HG03095 (cell line): ENCODE results near the gene NFASC.

Experiments used
- ATAC-seq: cut with Tn5 transposase; IDR thresholded peaks from one replicate; pipeline ENCODE4 v1.9.1; 2021; ENCODE audit warnings: moderate library complexity; ENCODE audit not compliant: unreplicated experiment

NFASC gene

DNA sequence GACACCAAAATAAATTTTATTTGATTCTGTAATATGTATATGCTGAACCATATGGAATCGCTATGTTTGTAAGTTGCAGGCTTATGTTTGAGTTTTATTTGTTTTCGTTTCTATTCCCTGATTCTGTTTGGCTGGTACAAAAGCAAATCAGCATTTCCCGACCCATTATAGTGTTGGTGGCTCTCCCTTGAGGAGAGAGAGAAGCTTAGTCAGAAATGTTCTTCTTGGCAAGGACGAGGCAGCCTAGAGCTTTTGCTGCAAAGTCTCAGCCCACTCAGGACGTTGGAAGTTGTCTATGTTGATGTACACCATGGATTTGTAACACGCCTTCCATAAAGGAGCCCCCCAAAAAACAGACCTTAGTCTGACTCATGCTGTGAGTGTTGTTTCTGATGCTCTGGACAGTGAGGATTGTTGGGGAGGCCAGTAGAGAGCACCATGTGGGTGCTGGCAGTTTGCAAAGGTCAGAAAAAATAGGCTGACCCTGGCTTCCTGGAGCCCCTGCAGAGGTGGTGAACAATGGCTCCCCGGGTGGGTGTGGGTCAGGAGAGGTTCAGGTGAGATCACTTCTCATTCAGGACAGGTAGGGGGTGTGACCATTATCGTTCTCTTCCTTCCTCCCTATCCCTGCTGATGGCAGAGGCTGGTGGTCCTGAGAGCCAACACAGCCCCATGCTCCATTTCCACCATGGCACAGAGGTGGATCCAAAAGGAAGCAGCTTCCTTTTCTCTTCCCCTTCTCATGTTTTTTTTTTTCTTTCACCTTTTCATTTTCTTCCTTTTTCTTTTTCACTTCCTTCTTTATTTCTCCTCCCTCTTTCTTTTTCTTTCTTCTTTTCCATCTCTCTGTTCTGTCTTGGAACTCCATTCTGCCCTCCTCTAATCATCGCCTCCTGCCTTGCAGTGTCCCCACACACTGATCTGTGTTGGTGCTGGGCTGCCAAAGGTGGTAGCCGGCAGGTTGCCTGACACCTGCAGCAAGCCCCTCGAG lies 88.0 kb downstream of the NFASC start:
- ATAC-seq: no peak

DNA sequence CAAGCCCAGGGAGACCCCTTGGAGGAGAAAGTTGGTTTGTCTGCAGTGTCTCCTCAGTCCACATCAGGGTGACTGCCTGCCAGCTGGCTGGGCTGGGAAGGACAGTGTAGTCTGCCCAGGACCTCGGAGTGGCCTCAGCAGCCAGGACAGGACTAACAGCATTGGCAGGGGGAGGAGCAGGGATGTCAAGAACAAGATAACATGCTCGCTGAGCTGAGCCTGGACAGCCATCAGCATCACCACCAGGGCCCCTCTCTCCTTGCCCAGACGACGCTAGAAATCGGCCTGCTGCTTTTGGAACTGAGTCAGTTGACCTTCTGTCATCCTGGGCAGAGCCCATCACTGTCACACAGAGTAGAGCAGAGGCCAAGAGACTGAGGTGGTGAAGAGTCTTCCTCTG lies 88.7 kb downstream of the NFASC start:
- ATAC-seq: no peak

DNA sequence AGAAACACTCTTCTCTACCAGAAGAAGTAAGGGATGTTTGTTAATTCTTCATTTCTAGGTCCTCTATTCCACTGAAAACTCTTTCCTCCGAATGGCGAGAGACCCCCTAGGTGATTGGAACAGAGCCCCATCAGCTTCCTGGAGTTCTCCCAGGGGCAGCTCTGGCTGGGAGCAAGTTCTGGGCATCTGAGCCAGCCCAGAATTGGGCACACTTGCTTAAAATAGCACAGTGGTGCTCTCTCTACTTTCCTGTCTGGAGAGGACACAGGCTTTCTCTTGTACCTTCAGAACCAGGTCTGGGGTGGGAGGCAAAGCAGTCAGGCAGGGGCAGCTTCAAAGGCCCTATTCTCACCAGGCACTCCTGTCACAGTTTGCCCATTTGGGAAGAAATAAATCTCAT lies 89.2 kb downstream of the NFASC start:
- ATAC-seq: no peak

DNA sequence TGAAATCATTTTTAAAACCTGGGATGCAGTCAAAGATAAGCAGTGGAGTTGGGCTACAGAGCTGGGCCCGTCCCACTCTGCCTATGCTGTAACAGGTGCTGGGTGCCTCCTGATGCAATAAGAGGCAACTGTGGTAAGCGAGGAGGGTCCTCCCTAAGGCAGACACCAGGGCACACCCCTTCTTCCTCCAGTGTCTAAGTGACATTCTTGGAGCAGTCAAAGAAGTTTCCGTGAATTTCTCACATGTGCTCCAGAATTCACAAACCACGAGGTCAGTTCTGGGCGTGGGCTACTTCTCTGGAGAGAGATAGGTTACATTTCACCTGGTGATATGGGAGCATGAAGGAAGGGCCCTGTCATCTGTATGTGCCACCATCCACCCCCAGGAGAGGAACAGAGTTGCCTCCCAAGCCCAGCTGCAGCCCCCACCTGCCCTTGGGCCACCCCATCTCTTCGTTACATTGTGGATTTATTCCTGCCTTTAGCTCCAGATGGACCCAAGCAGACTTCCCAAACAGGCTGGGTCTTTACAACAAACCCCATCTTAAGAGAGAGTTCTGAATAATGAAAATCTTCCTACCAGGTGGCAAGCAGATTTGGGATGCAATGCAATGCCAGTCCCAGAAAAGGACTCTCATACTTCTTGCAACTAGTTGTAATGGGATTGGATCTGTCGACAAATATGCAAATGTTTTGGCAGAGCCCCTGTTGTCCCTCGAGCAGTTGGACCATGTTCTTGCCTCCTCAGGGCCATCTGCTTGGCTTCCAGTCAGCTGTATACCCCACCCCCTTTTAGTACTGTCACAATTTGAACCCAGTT lies 89.9 kb downstream of the NFASC start:
- no peak for ATAC-seq

DNA sequence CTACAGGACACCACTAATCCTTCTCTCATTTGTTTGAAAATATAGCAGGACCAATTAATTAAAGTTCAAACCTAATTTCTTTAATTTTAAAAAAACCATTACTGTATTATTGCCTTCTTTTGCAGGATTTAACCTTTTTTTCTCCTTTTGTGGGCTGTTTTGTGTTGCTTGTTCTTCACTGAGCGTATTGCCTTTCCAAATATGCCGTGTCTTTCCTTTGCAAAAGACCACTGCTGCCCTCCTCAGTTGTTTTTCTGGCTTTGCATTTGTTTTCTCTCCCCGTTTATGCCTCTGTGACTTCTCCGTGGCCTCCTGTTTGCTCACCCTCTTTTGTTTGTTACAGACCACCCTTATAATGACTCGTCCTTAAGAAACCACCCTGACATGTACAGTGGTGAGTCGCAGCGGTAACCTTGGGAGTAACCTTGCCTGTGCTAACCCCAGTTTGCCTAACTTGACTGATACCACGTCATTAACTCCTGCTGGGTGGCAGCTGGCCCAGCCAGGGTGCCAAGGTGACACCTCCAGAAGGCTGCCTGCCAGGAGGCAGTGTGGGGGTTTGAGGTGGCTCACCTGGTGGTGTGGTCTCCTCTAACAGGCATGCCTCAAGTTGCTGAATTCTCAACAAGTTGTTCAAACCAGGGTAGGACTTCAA lies 91.2 kb downstream of the NFASC start:
- ATAC-seq: no peak

DNA sequence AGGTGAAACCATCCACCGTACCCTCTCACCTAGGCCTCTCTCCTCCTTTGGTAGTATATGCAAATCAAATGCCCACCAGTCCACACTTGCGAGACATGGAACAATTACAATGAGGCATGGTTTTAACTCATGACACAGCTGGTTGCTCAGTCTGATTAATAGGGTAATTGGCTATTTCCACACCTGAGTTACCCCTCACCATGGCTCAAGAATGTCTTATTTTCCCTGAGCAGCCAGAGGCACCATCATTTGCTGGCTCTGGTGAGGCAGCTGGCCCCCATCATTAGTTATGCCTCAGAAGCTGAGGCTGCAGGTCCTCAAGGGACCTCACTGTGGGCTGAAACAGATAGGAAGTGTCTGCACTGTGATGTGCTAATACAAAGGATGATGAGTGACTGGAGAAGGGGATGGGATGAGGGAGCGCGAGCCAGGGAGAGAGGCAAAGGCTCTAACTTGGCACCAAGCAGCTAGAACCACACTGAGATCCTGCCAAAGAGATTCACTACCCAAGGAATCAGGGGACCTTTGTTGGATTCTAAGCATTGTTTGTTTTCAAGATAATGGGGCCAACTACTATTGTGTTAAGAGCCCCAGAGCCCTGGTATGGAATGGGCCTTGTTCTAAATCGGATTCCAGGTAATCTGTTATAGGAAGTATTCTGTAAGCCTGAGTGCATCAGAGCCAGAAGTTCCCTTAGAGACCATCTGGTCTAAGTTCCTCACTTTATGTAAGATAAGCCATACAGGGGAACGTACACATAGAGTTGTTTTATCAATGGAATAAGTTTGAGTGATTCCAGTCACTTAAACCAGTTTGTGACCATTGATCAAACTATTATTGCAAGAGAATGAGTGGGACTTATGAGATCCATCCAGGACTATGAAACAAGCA lies 92.3 kb downstream of the NFASC start:
- ATAC-seq: no peak

DNA sequence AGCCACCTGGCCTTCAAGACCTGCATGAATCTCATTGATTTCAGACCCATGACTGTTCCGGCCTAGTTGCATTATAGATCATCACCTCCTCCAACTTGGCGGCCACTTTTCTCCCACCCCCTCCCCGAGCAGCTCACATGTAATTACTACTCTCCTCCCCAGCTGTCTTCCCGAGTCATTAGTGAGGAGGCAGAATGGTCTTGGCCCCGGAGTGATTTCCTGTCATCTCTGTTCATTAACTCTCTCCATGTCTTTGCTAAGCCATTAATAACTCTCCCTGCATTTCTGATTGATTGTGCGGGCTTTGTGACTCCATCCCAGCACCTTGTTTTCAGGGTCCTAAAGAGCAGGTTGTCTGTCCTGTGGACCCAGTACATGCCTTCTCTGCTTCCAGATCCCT lies 96.8 kb downstream of the NFASC start:
- no peak for ATAC-seq

DNA sequence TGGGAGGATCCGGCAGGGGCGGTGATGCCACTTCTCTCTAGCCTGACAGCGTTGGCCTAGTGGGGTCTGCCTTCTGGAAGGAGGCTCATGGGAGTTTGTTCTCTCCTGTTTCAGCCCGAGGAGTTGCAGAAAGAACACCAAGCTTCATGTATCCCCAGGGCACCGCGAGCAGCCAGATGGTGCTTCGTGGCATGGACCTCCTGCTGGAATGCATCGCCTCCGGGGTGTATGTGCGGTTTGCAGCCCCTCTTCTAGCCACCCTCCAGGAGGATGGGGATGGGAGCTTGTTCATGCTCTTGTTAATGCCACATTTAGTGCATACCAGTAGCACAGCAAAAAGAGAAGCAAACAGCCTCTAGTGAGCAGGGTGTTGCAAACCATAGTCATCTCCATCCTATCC lies 97.5 kb downstream of the NFASC start:
- ATAC-seq: no peak

DNA sequence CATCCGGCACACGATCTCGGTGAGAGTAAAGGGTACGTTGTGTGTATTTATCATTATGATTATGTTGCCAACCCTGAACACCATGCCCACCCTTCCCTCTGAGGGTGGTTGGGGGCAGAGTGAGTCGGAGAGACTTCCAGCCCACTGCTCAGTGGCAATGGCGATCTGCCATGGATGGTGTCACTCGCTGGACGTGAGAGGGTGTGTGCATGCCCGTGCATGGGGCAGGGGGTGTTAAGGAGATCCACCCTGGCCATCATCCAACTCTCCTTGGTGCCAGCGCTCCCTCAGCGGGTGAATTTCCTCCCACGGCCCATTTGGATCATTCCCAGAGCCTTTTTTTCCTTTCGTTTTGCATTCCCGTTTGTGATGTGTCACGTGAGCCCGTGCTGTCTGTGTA lies 98.3 kb downstream of the NFASC start:
- ATAC-seq: no peak

DNA sequence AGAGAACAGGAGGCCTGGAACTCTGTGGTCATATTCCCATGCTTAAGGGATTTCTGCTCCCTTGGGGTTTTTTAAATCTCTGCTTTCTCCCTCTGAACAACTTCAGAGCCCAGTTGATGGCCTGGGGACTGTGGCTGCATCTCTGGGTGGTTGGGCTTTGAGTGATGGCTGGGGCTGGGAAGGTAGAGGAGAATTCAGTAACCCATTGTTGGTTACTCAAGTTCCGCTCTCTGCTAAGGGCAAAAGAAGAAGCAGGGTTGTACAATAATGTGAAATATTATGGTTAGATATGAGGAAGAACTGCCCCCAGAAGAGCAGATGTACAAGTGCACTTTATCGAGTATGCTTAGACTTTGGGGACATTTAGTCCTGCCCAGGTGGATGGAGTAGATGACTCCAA lies 100.3 kb downstream of the NFASC start:
- no peak for ATAC-seq

DNA sequence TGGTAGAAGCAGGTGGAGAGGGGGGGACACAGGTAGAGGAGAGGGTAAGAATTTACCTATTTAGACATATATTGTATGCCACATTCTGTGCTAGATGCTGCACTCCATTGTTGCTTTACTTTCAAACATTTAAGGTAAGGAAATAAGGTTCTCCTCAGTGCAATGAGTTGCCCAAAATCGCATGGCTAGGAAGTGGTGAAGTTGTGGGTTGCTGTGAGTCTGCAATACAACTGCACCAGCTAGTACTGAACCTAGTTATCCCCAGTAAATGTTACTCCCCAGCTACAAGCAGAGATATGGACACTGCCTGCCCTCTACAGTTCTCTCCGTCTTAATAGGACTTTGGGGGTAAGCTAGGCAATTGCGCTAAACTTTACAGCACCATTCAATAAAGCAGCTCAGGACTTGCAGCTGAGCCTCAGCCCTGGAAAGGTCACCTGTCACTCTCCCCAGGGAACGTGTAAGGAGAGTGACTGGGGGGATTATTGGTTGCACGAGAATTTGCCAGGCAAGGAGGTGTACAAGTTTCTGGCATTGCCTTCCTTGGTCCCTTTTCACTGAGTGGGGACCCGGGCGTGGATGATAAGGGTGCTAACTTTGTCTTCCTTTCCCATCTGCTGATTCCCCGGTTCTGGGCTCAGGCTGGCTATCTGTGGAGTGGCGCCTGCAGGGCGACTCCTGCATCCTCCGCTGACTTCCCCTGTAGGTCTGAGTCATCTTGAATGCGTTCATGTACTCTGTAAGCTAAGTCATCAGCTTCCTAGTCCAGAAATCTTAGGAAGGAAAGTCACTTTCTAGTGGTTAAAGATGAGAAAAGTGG lies 101.1 kb downstream of the NFASC start:
- ATAC-seq: no peak

DNA sequence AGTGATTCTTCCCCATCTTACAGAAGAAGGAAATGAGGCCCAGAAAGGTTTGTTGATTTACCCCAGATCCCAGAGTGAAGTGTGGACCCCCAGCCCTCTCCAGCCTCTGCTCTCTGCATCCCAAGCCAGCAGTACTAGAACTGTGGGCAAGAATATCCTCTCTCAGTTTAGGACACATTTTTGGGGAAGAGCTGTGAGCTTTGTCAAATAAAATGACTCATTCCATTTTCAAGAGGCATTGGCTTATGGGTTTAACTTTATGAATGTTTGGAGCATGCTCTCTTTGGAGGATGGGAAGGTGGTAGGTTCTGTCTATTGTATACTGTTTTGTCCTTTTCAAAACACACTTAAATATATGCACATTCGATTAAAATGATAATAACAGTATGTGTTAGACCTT lies 101.8 kb downstream of the NFASC start:
- no peak for ATAC-seq

DNA sequence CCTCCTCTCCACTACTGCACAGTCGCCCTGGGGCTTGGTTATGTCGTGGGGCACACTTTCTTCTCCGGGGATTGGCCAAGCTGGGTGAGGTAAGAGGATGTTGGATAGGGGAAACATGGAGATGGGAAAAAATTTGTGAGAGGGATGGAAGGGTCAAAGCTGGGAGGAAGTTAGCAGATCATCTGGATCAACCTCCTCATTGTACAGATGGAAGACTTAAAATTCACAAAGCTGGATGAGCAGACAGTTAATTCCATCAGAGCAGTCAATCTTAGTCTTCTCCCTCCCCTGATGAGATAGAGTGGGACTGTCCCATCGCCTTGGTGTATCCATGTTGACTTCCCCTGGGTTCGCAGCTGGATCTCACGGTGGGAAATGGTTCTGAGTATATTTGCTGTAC lies 102.8 kb downstream of the NFASC start:
- ATAC-seq: no peak

DNA sequence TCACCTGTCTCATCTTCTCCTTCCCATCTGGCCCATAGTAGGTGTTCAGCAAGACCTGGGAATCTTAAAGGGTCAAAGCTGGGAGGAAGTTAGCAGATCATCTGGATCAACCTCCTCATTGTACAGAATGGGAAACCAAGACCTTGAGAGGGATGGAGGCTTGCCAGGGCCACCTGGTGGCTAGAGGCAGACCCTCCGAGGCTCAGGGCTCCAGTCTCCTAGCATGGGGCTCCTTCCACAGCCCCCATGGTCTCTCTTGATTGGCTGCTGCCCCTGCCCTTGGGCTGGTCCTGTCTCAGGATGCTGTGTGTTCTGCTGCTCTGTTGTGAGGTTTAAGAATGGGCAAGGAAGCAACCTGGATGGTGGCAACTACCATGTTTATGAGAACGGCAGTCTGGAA lies 103.7 kb downstream of the NFASC start:
- ATAC-seq: no peak

DNA sequence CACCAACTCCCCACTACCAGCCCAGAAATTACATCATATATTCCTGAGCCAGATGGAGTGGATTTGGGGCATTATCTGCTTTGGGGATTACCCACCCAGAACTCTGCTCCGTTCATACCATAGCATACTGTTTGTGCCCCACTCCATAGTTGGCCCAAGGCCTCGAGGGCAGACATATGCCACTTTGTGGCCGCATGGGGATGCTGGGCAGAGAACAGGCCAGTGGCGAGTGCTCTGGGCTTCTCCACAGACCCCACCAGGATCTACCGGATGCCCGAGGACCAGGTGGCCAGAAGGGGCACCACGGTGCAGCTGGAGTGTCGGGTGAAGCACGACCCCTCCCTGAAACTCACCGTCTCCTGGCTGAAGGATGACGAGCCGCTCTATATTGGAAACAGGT lies 104.4 kb downstream of the NFASC start:
- ATAC-seq: no peak

DNA sequence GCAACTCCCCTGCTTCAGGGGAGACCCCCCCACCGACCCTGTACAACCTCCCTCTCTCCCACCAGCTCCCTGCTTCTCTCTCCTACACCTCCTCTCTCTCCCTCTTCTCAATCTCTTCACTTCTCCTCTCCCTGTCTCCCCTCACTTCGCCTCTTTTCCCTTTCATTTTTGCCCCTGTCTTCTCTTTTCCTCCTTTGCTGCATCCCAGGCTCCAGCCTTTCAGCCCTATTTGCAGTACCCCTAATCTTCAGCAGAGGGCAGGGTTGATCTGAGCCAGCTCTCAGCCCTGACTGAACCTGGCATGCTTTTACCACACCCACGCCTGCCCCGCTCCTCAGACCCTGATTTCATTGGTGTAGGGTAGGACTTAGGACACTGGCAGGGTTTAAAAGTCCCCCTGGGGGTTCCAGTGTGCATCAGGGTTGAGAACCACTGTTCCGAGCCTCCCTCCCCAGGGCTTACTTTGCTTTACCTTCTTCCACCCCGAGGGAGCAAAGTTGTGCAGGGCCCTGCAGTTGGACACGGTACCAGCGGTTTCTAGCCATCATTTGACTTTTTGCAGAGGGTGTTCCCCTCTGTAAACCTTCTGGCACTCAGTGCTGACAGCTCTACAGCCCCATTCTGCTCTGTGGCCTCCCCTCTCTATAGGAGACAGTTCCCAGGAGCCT lies 105.0 kb downstream of the NFASC start:
- no peak for ATAC-seq

DNA sequence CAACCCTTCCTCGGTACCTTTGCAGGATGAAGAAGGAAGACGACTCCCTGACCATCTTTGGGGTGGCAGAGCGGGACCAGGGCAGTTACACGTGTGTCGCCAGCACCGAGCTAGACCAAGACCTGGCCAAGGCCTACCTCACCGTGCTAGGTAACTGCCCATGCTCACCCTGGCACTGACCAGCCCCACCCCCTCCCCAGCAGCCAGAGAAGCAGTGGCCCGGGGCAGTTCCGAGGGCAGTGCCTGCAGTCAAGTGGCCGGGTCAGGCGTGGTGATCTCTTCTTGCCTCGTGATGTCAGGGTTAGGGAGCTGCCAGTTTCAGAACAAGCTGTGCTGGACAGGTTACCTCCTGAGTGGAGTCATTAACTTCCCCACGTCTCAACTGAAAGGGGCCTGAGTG lies 106.0 kb downstream of the NFASC start:
- no peak for ATAC-seq

DNA sequence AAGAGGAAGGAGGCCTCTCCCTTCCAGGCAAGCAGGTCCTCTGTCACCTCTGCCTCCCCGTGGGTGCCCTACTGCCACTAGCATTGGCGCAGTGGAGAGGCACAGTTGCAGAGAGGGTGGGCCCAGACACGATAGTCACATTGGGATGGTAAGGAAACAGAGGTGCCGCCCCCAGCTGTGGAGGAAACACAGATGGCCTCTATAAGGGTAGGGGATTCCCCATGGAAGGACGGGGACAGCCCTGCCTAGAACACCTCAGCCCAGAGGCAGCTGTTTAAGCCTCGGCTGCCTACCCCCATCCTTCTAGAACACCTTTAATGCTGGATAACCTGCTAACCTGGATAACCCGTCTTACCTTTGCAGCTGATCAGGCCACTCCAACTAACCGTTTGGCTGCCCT lies 106.7 kb downstream of the NFASC start:
- ATAC-seq: no peak

DNA sequence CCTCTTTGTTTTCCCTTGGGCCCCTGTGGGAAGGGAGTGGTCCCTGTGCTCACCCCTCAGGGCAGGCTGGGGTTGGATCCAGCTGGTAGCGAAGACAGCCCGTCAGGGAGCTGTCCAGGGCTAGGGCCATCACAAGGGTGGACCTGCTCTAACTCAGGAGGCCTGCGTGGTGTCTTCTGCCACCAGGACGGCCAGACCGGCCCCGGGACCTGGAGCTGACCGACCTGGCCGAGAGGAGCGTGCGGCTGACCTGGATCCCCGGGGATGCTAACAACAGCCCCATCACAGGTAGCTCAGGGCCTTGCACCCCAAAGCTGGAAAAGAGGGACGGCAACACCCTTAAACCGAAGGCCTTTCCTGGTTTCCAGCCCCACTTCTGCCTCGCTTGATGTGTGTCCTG lies 108.1 kb downstream of the NFASC start:
- no peak for ATAC-seq
